ENCODE data around the gene TLE6.
"Not testable (repeated sequence)": the region's sequence is repeated elsewhere in the genome, so short reads cannot be mapped to it uniquely, and the experiment has no call there.

The TLE6 gene

DNA sequence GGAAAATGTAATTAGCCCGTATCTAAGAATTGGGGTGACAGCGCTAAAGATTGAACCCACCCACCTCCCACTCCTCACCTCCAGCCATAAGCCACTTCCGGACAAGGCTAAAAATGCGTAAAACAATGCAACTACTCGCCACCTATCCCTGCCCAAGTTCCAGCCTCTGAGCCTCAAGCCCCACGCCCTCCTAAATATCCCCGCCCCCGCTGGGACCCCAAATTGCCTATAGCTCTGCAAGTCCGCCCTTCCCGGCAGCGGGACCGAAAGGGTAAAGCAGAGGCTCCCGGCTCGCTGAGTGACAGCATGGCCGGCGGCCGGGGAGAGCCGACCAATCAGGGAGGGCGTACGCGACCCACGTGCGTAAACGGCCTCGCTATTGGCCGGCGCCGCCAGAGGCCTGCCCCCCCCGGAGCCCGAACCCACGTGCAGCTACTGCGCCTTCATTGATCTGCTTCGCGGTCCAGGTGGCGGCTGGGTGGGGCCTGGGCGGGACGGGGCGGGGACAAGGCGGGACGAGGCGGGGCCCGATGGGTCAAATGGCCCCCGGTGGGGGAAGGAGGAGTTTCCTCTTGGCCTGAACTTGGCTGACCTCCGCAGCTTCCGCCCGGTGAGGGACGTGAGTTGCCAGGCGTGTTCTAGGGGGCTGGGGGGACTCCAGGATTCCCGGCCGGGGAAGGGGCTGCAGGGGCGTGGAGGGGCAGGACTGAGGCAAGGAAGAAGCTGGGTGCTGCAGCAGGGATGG, at the start of gene TLE6:
Gene TLE6, plus strand, starts transcription at position 564 of the 745 bp plus-strand sequence. CDS start 670 bp downstream, outside the sequence.
- DNase-seq, result peak; percentile 95 to 98

DNA sequence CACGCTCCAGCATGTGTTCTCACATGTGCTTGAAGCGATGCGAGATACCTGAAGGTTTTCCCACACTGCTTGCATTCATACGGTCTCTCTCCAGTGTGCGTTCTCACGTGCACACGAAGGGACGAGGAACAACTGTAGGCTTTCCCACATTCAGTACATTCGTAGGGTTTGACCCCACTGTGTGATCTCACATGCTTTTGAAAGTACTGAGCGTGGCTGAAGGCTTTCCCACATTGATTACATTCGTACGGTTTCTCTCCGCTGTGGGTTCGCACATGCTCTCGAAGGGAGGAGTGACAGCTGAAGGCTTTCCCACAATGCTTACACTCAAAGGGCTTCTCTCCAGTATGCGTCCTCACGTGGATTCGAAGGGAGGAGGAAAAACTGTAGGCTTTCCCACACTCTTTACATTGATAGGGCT, 43.9 kb upstream of the TLE6 start:
- DNase-seq, result no peak

DNA sequence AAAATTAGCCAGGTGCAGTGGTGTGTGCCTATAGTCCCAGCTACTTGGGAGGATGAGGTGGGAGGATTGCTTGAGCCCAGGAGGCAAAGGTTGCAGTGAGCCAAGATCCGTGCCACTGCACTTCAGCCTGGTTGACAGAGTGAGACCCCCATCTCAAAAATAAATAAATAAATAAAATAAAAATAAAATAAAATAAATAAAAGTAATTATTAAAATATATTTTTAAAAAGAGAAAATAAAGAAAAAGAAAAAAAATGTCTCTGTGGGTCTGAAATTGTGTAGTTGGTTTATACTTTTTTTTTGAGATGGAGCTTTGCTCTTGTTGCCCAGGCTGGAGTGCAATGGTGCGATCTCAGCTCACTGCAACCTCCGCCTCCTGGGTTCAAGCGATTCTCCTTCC, 41.5 kb upstream of the TLE6 start:
- DNase-seq, result not testable (repeated sequence)

- no peak for DNase-seq
These were observed 34.3 kb upstream of the TLE6 start for GRCh38 chr19:2942928-2943640.

DNA sequence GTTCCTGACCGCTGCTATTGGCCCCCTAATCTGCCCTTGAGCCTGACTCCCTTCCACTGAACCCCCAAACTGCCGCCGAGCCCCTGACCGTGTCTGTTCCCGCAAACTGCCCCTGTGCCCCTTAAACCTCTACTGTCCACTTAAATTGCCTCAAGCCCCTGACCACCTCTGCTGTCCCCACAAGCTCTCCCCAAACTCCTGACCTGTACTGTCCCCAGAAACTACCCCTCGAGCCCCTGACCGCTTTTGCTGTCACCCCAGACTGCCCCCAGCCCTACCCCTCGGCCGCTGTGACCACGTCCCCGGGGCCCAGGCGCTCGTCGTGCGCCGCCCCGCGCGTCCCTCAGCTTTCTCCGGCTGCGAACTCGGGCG, 33.0 kb upstream of the TLE6 start:
- DNase-seq, result no peak

GRCh38 chr19:2944775-2945574, 32.4 kb upstream of the TLE6 start, which contains the start of gene ZNF77:
TSS of gene ZNF77 (minus strand) at chr19:2944971. CDS start at chr19:2944840, 131 bp downstream.
- peak; percentile 99 to 100 for DNase-seq

DNA sequence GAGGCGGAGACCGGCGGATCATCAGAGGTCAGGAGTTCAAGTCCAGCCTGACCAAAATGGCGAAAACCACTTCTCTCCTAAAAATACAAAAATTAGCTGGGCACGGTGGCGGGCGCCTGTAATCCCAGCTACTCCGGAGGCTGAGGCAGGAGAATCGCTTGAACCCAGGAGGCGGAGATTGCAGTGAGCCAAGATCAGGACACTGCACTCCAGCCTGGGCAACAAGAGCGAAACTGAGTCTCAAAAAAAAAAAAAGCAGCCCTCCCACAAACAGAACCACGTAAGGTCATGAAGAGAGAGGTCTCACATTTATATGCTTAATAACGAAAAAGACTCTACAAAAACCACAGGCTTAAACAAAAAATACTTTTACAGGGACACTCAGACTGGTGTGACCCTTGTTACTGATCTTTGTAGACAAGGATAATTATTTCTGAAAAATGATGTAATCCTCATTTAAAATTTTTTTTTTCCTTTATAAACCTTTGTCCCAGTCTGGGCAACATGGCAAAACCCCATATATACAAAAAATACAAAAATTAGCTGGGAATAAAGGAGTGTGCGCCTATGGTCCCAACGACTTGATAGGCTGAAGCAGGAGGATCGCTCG, 31.7 kb upstream of the TLE6 start:
- DNase-seq, result no peak

- peak in 1 of 2 experiments; percentile 26 for DNase-seq
These were observed 27.5 kb upstream of the TLE6 start for GRCh38 chr19:2949939-2950285.

GRCh38 chr19:2950286-2951124, 26.9 kb upstream of the TLE6 start:
- peak; percentile 98 to 99 for DNase-seq

DNA sequence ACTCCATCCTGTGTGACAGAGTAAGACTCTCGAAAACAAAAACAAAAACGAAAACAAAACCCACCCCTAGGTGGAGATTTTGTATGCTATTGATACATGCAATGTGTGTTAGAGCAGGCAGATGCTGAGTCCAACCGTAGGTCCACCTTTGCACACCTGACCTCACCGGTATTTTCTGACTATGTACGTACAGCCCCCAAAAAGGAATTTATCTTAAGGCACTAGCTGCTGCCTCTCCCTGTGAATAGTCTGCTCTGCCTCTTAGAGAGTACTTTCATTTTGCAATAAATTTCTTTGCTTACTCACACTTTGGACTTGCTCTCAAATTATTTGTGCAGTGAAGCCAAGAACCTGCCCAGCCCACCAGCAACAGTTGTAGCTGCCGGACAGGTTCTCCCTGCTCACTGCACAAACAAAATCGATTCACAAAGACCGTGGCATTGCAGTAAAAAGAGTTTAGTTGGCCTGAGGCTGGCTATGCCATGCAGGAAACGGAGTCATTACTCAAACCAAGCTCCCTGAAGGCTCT, 24.3 kb upstream of the TLE6 start:
- DNase-seq, result no peak

DNA sequence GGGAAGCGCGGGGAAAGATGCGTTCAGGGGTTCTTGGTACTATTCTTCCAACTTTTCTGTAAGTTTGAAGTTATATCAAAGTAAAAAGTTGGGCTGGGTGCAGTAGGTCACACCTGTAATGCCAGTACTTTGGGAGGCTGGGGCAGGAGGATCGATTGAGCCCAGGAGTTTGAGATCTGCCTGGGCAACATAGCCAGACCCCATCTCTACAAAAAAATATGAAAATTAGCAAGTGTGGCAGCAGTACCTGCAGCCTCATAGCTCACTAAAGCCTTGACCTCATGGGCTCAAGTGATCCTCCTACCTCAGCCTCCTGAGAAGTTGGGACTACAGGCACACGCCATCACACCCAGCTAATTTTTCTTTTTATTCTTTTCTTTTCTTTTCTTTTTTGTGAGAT, 20.2 kb upstream of the TLE6 start:
- no peak for DNase-seq

- DNase-seq, result no peak
These were observed 17.2 kb upstream of the TLE6 start for GRCh38 chr19:2960120-2960519.

- DNase-seq, result peak; percentile 77 to 80
These were observed 15.2 kb upstream of the TLE6 start for GRCh38 chr19:2962018-2962670.

GRCh38 chr19:2963122-2963521, 14.2 kb upstream of the TLE6 start:
- DNase-seq, result no peak

DNA sequence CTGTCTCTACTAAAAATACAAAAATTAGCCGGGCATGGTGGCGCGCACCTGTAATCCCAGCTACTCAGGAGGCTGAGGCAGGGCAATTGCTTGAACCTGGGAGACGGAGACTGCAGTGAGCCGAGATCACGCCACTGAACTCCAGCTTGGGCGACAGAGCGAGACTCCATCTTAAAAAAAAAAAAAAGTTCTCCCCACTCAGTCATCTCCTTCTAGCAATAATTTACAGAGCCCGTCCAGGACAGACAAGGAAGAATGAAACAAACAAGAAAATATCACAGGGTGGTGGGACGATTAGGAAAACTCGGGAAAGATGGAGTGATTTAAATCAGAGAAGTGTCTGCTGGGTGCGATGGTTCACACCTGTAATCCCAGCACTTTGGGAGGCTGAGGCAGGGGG, 13.7 kb upstream of the TLE6 start:
- DNase-seq, result not testable (repeated sequence)

GRCh38 chr19:2964874-2965273, 12.5 kb upstream of the TLE6 start:
- no peak for DNase-seq

DNA sequence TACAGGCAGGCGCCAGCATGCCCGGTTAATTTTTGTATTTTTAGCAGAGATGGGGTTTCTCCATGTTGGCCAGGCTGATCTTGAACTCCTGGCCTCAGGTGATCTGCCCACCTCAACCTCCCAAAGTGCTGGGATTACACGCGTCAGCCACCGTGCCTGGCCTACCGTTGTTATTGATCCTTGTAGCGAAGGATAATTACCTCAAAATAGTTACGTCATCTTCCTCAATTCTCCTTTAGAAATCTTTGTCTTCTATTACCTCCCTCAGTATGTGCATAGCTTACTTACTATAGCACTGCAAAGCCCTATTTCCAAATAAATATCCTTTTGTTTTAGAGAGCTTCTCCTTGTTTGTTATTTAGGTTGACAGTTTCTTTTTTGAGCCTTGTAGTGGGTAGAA, 9.4 kb upstream of the TLE6 start:
- DNase-seq, result no peak

DNA sequence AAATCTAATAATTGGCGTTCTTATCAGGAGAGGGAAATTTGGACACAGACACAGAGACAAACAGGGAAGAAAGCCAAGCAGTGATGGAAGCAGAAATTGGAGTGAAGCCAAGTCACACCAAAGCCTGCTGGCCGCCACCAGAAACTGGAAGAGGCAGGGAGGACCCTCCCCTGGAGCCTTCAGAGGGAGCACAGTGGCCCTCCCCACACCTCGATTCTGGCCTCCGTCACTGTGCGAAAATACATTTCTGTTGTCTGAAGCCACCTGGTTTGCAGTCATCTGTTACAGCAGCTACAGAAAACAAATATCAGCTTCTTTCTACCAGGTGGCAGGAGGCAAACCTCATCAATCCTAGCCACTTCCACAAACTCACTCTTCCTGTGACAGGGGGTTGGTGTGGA, 8.3 kb upstream of the TLE6 start:
- DNase-seq, result peak; percentile 92 to 97

GRCh38 chr19:2970201-2970835, 7.0 kb upstream of the TLE6 start:
- no peak for DNase-seq

- DNase-seq, result no peak
These were observed 4.1 kb upstream of the TLE6 start for GRCh38 chr19:2973229-2973628.

Measured in NCI-H2081 (cell line).